Neural cell (in vitro differentiated cells): ENCODE measurements around the gene ADGRB3. TPM values are rescaled to one million over a fixed set of nuclear protein-coding genes. Genes with fewer than 3 reads are reported as not detected.

Experiments
- H2AFZ ChIP-seq: fragments of 200-600, 300-800 bp; sonication (generic), shearing (Covaris generic); 2 replicates; pipeline ENCODE4 v1.6.0; 2014; ENCODE audit warnings: low read depth, mild to moderate bottlenecking, antibody characterized with exemption, low read length, moderate library complexity
- H3F3A ChIP-seq: fragments of 200-600 bp; shearing (Covaris generic); 2 replicates; pipeline ENCODE4 v1.6.1; 2016; ENCODE audit warnings: mild to moderate bottlenecking, moderate library complexity, mixed read lengths, antibody characterized with exemption, low read length; ENCODE audit not compliant: insufficient read depth, poor library complexity, severe bottlenecking
- H3K27ac ChIP-seq: fragments of 200-600, 300-800 bp; sonication (generic), shearing (Covaris generic); 2 replicates; pipeline ENCODE4 v1.5.1; 2014; ENCODE audit warnings: mild to moderate bottlenecking, low read length, moderate library complexity
- H3K27me3 ChIP-seq: fragments of 300-800, 200-600 bp; sonication (generic), shearing (Covaris generic); 2 replicates; pipeline ENCODE4 v1.6.0; 2014; ENCODE audit warnings: mild to moderate bottlenecking, low read depth, low read length, moderate library complexity; ENCODE audit not compliant: insufficient read depth
- H3K36me3 ChIP-seq: fragments of 300-800, 200-600 bp; sonication (generic), shearing (Covaris generic); 2 replicates; pipeline ENCODE4 v1.5.1; 2014; ENCODE audit warnings: mild to moderate bottlenecking, antibody characterized with exemption, low read length, moderate library complexity; ENCODE audit not compliant: insufficient read depth
- H3K4me2 ChIP-seq: fragments of 300-800, 200-600 bp; sonication (generic), shearing (Covaris generic); 2 replicates; pipeline ENCODE4 v1.6.0; 2014; ENCODE audit warnings: mild to moderate bottlenecking, low read length
- H3K4me3 ChIP-seq: fragments of 300-800, 200-600 bp; sonication (generic), shearing (Covaris generic); 2 replicates; pipeline ENCODE4 v1.5.1; 2014; ENCODE audit warnings: mild to moderate bottlenecking, low read length, moderate library complexity
- H3K79me2 ChIP-seq: fragments of 200-600 bp; shearing (Covaris generic); replicated peaks from 2 replicates; pipeline ENCODE4 v1.6.0; 2014; ENCODE audit warnings: mild to moderate bottlenecking, low read length, moderate library complexity; ENCODE audit not compliant: insufficient read depth
- H3K9ac ChIP-seq: fragments of 300-800, 200-600 bp; sonication (generic), shearing (Covaris generic); 2 replicates; pipeline ENCODE4 v1.6.1; 2016; ENCODE audit warnings: mild to moderate bottlenecking, low read length, mixed read lengths
- H3K9me2 ChIP-seq: fragments of 200-600 bp; shearing (Covaris generic); 2 replicates; pipeline ENCODE4 v1.6.1; 2016; ENCODE audit warnings: mild to moderate bottlenecking, low read length, mixed read lengths; ENCODE audit not compliant: insufficient read depth
- H3K9me3 ChIP-seq: fragments of 200-600, 300-800 bp; sonication (generic), shearing (Covaris generic); 2 replicates; pipeline ENCODE4 v1.6.1; 2016; ENCODE audit warnings: mild to moderate bottlenecking, mixed run types, low read length, moderate library complexity, mixed read lengths
- H4K20me1 ChIP-seq: fragments of 200-600 bp; shearing (Covaris generic); 2 replicates; pipeline ENCODE4 v1.6.1; 2016; ENCODE audit warnings: mild to moderate bottlenecking, mixed run types; ENCODE audit not compliant: insufficient read depth
- EP300 ChIP-seq: fragments of 450-650 bp; conservative IDR thresholded peaks from 2 replicates; pipeline ENCODE4 v1.6.1; 2014; ENCODE audit warnings: antibody characterized with exemption, mild to moderate bottlenecking, moderate library complexity; ENCODE audit not compliant: poor library complexity, severe bottlenecking
- EZH2 ChIP-seq: fragments of 200-600, 300-800 bp; shearing (Covaris generic), sonication (generic); IDR thresholded peaks from 2 replicates; pipeline ENCODE4 v1.6.1; 2014; ENCODE audit warnings: antibody characterized with exemption, low read length, borderline replicate concordance, mild to moderate bottlenecking; ENCODE audit not compliant: insufficient read depth, poor library complexity, severe bottlenecking
- MXI1 ChIP-seq: fragments of 450-650 bp; conservative IDR thresholded peaks from 2 replicates; pipeline ENCODE4 v1.6.1; 2014; ENCODE audit warnings: antibody characterized with exemption, mild to moderate bottlenecking; ENCODE audit not compliant: poor library complexity, severe bottlenecking
- POLR2AphosphoS5 ChIP-seq: IDR thresholded peaks from 2 replicates; pipeline ENCODE4 v1.6.1; 2012
- RAD21 ChIP-seq: fragments of 450-650 bp; conservative IDR thresholded peaks from 2 replicates; pipeline ENCODE4 v1.6.1; 2014; ENCODE audit warnings: antibody characterized with exemption, mild to moderate bottlenecking, moderate library complexity
- SMC3 ChIP-seq: fragments of 450-650 bp; conservative IDR thresholded peaks from 2 replicates; pipeline ENCODE4 v1.6.1; 2014; ENCODE audit warnings: antibody characterized with exemption, mild to moderate bottlenecking, moderate library complexity; ENCODE audit not compliant: poor library complexity
- TAF1 ChIP-seq: IDR thresholded peaks from 2 replicates; pipeline ENCODE4 v1.6.1; 2012; ENCODE audit warnings: low read depth
- polyA plus RNA-seq: library from polyadenylated mRNA; depleted of rRNA; stranded (reverse); fragments of >200 nt; gene quantifications from 2 replicates; pipeline ENCODE4 v1.2.3, GENCODE V29; 2014
- TF ChIP-seq, protein P1 (sequence below): IDR thresholded peaks from 2 replicates; pipeline ENCODE4 v1.6.1; 2012; ENCODE audit warnings: borderline replicate concordance
- TF ChIP-seq, protein P2 (sequence below): fragments of 450-650 bp; IDR thresholded peaks from 2 replicates; pipeline ENCODE4 v1.5.1; 2014; ENCODE audit warnings: antibody characterized with exemption, mild to moderate bottlenecking, moderate library complexity; ENCODE audit not compliant: poor library complexity, severe bottlenecking

ADGRB3 gene
- polyA plus RNA-seq, 1 donor from 2014 or later = 66.5 TPM

DNA sequence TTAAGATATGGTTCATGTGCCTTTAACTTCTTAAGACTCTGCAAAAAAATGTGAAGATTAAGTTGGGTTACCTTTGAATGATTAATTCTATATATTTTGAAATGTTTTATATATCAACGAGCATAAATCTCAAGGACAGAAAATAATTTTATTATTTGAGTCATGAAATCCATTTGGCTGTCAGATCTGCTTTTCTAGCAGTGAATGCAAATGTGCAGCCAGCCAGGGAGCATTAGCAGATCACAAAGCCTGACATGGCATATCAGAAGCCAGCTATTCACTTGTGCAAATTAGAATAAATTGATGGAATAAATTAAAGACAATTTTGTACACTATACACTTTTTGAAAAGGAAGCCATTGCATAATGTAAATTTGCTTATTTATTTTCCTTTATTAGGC is 424.3 kb downstream of the ADGRB3 start:
- Histone ChIP-seq H3K79me2 (no peaks in the 10 kb centered on the region), H3K27me3 (no peaks in the 10 kb centered on the region), H3K27ac (peak overlapping the region; percentile 51)

DNA sequence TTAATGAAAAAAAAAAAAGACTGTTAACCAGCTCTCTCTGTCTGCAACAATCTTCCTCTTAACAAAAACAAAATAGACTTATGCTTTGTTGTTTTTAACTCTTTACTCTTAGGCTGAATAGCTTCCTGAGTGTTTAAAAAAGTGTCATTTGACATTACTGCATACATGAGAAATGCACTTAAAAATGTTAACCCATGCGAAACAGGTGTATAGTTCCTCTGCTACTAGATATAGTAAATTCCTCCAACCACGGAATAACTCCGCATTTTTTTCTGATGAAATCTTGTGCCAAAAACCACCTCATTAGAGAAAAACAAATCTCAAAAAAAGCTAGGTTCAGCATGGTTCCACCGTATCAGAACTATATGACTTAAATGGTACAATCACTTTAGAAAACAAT is 426.0 kb downstream of the ADGRB3 start:
- no peaks in the 10 kb centered on the region for H3K9me2 ChIP-seq
- H3K4me3 ChIP-seq = no peak overlapping the region
- no peaks in the 10 kb centered on the region for H3K27me3 ChIP-seq
- no peaks in the 10 kb centered on the region for H3K79me2 ChIP-seq
- no peaks in the 10 kb centered on the region for H3K36me3 ChIP-seq
- no peak overlapping the region for H3K4me2 ChIP-seq
- TF ChIP-seq, protein P1, sequence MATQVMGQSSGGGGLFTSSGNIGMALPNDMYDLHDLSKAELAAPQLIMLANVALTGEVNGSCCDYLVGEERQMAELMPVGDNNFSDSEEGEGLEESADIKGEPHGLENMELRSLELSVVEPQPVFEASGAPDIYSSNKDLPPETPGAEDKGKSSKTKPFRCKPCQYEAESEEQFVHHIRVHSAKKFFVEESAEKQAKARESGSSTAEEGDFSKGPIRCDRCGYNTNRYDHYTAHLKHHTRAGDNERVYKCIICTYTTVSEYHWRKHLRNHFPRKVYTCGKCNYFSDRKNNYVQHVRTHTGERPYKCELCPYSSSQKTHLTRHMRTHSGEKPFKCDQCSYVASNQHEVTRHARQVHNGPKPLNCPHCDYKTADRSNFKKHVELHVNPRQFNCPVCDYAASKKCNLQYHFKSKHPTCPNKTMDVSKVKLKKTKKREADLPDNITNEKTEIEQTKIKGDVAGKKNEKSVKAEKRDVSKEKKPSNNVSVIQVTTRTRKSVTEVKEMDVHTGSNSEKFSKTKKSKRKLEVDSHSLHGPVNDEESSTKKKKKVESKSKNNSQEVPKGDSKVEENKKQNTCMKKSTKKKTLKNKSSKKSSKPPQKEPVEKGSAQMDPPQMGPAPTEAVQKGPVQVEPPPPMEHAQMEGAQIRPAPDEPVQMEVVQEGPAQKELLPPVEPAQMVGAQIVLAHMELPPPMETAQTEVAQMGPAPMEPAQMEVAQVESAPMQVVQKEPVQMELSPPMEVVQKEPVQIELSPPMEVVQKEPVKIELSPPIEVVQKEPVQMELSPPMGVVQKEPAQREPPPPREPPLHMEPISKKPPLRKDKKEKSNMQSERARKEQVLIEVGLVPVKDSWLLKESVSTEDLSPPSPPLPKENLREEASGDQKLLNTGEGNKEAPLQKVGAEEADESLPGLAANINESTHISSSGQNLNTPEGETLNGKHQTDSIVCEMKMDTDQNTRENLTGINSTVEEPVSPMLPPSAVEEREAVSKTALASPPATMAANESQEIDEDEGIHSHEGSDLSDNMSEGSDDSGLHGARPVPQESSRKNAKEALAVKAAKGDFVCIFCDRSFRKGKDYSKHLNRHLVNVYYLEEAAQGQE = no peak
- no peak for TF ChIP-seq MXI1
- no peak for TF ChIP-seq POLR2AphosphoS5
- TF ChIP-seq SMC3 = no peak
- TF ChIP-seq, protein P2, sequence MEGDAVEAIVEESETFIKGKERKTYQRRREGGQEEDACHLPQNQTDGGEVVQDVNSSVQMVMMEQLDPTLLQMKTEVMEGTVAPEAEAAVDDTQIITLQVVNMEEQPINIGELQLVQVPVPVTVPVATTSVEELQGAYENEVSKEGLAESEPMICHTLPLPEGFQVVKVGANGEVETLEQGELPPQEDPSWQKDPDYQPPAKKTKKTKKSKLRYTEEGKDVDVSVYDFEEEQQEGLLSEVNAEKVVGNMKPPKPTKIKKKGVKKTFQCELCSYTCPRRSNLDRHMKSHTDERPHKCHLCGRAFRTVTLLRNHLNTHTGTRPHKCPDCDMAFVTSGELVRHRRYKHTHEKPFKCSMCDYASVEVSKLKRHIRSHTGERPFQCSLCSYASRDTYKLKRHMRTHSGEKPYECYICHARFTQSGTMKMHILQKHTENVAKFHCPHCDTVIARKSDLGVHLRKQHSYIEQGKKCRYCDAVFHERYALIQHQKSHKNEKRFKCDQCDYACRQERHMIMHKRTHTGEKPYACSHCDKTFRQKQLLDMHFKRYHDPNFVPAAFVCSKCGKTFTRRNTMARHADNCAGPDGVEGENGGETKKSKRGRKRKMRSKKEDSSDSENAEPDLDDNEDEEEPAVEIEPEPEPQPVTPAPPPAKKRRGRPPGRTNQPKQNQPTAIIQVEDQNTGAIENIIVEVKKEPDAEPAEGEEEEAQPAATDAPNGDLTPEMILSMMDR = no peak
- no peak for TF ChIP-seq EP300
- TF ChIP-seq TAF1 = no peak
- TF ChIP-seq RAD21 = no peak
- H3K9me3 ChIP-seq = no peaks in the 10 kb centered on the region
- H3F3A ChIP-seq = no peaks in the 10 kb centered on the region
- no peak overlapping the region for H2AFZ ChIP-seq
- no peak overlapping the region for H3K9ac ChIP-seq
- H4K20me1 ChIP-seq = no peaks in the 10 kb centered on the region
- no peak overlapping the region for H3K27ac ChIP-seq

More for the DNA sequence above, 424.3 kb downstream of the ADGRB3 start:
- H3K9me3 ChIP-seq = no peaks in the 10 kb centered on the region
- no peak overlapping the region for H2AFZ ChIP-seq
- no peak overlapping the region for H3K9ac ChIP-seq
- no peaks in the 10 kb centered on the region for H3K9me2 ChIP-seq
- no peaks in the 10 kb centered on the region for H4K20me1 ChIP-seq
- no peaks in the 10 kb centered on the region for H3K36me3 ChIP-seq
- H3K4me3 ChIP-seq = peak overlapping the region; percentile 14
- H3F3A ChIP-seq = no peaks in the 10 kb centered on the region
- H3K4me2 ChIP-seq = peak overlapping the region; percentile 20
- TF ChIP-seq POLR2AphosphoS5 (peak; percentile 34), SMC3 (no peak), EP300 (peak; percentile 76), MXI1 (no peak)

DNA sequence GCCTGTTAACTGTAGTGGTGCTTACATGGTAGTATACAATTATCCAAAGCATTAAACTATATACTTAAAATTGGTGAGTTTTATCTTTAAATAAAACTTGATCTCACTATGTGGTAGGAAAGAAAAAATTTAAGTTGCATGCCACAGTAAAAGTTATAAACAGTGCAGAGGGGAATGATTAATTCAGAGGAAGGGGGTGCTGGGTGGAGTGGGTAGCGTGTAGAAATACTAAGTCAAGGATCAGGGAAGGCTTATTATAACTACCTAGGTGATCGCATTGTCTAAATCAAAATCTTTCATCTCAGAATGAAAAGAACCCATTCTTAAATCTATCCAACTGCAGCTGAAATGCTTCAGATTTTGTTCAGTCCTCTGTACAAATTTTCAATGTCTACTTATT is 428.3 kb downstream of the ADGRB3 start:
- Histone ChIP-seq H3K27me3 (no peaks in the 10 kb centered on the region), H3K9me3 (no peaks in the 10 kb centered on the region), H4K20me1 (no peaks in the 10 kb centered on the region), H2AFZ (no peak overlapping the region), H3K4me3 (no peak overlapping the region), H3K79me2 (no peaks in the 10 kb centered on the region), H3K9ac (no peak overlapping the region), H3K27ac (no peak overlapping the region), H3K9me2 (no peaks in the 10 kb centered on the region), H3K4me2 (no peak overlapping the region), H3K36me3 (no peaks in the 10 kb centered on the region), H3F3A (no peaks in the 10 kb centered on the region)
- TF ChIP-seq MXI1 (no peak), EP300 (no peak), EZH2 (no peak), RAD21 (no peak), TAF1 (no peak), SMC3 (no peak), POLR2AphosphoS5 (no peak)
- TF ChIP-seq, protein P1 = no peak
- TF ChIP-seq, protein P2 = no peak
